H9 (cell line): ENCODE results near the gene STYK1. TPM values are rescaled to one million over a fixed set of nuclear protein-coding genes. Genes with fewer than 3 reads are reported as not detected.

Experiments used
- DNase-seq: peaks from one replicate; pipeline ENCODE4 v3.0.0-alpha.2; 2017
- H2AFZ ChIP-seq: one replicate; pipeline ENCODE4 v1.6.1; 2013; ENCODE audit warnings: mild to moderate bottlenecking, low read length, control low read depth, moderate library complexity
- H2AK5ac ChIP-seq: 2 replicates; pipeline ENCODE4 v1.6.1; 2013; ENCODE audit warnings: low read length, control low read depth, mixed read lengths; ENCODE audit not compliant: insufficient read length
- H2BK120ac ChIP-seq: one replicate; pipeline ENCODE4 v1.6.1; 2013; ENCODE audit warnings: low read depth, mild to moderate bottlenecking, low read length, control low read depth, inconsistent platforms; ENCODE audit not compliant: poor library complexity, severe bottlenecking
- H2BK12ac ChIP-seq: 2 replicates; pipeline ENCODE4 v1.6.1; 2013; ENCODE audit warnings: low read length, control low read depth, mixed read lengths, low read depth; ENCODE audit not compliant: insufficient read length
- H2BK15ac ChIP-seq: 2 replicates; pipeline ENCODE4 v1.6.1; 2013; ENCODE audit warnings: low read depth, low read length, control low read depth
- H2BK20ac ChIP-seq: one replicate; pipeline ENCODE4 v1.6.1; 2013; ENCODE audit warnings: low read depth, mild to moderate bottlenecking, low read length, control low read depth, inconsistent platforms; ENCODE audit not compliant: poor library complexity, severe bottlenecking
- H2BK5ac ChIP-seq: 2 replicates; pipeline ENCODE4 v1.6.1; 2013; ENCODE audit warnings: low read length, control low read depth, mixed read lengths; ENCODE audit not compliant: insufficient read length
- H3K14ac ChIP-seq: 2 replicates; pipeline ENCODE4 v1.6.1; 2013; ENCODE audit warnings: low read length, control low read depth; ENCODE audit not compliant: insufficient read depth
- H3K18ac ChIP-seq: 2 replicates; pipeline ENCODE4 v1.6.1; 2013; ENCODE audit warnings: low read depth, mild to moderate bottlenecking, mixed read lengths, low read length, control low read depth; ENCODE audit not compliant: insufficient read length
- H3K23ac ChIP-seq: 2 replicates; pipeline ENCODE4 v1.6.1; 2013; ENCODE audit warnings: low read length, control low read depth, mixed read lengths, low read depth; ENCODE audit not compliant: insufficient read length
- H3K23me2 ChIP-seq: 2 replicates; pipeline ENCODE4 v1.6.1; 2013; ENCODE audit warnings: low read depth, mild to moderate bottlenecking, mixed read lengths, low read length, control low read depth; ENCODE audit not compliant: insufficient read length, poor library complexity, severe bottlenecking
- H3K27ac ChIP-seq: 2 replicates; pipeline ENCODE4 v1.5.1; 2013; ENCODE audit warnings: low read length, control low read depth, mixed read lengths, low read depth; ENCODE audit not compliant: insufficient read length
- H3K27me3 ChIP-seq: 2 replicates; pipeline ENCODE4 v1.6.1; 2013; ENCODE audit warnings: low read length, control low read depth, inconsistent platforms; ENCODE audit not compliant: insufficient read depth
- H3K4ac ChIP-seq: 2 replicates; pipeline ENCODE4 v1.6.1; 2013; ENCODE audit warnings: low read depth, mild to moderate bottlenecking, control low read depth, inconsistent platforms, low read length, moderate library complexity
- H3K4me1 ChIP-seq: 2 replicates; pipeline ENCODE4 v1.6.1; 2013; ENCODE audit warnings: low read length, control low read depth, inconsistent platforms; ENCODE audit not compliant: insufficient read depth
- H3K4me2 ChIP-seq: 2 replicates; pipeline ENCODE4 v1.6.1; 2013; ENCODE audit warnings: low read length, control low read depth, mixed read lengths; ENCODE audit not compliant: insufficient read length, insufficient read depth
- H3K56ac ChIP-seq: 2 replicates; pipeline ENCODE4 v1.6.1; 2013; ENCODE audit warnings: low read depth, mild to moderate bottlenecking, mixed read lengths, low read length, control low read depth; ENCODE audit not compliant: insufficient read length
- H3K79me1 ChIP-seq: 2 replicates; pipeline ENCODE4 v1.6.1; 2013; ENCODE audit warnings: low read depth, mild to moderate bottlenecking, moderate library complexity, low read length, control low read depth, inconsistent platforms; ENCODE audit not compliant: insufficient read depth, poor library complexity, severe bottlenecking
- H3K79me2 ChIP-seq: 2 replicates; pipeline ENCODE4 v1.6.1; 2013; ENCODE audit warnings: low read length, control low read depth, inconsistent platforms; ENCODE audit not compliant: insufficient read depth
- H3K9ac ChIP-seq: 2 replicates; pipeline ENCODE4 v1.6.1; 2013; ENCODE audit warnings: low read length, control low read depth, mixed read lengths; ENCODE audit not compliant: insufficient read length; ENCODE audit errors: extremely low read depth
- H3K9me3 ChIP-seq: one replicate; pipeline ENCODE4 v1.6.1; 2013; ENCODE audit warnings: low read depth, low read length, inconsistent platforms; ENCODE audit not compliant: control insufficient read depth
- H3T11ph ChIP-seq: one replicate; pipeline ENCODE4 v1.6.1; 2013; ENCODE audit warnings: mild to moderate bottlenecking, low read length, control low read depth, inconsistent platforms
- H4K20me1 ChIP-seq: one replicate; pipeline ENCODE4 v1.6.1; 2013; ENCODE audit not compliant: control insufficient read depth, insufficient read length, insufficient read depth
- H4K5ac ChIP-seq: 2 replicates; pipeline ENCODE4 v1.6.1; 2013; ENCODE audit warnings: low read depth, mild to moderate bottlenecking, mixed read lengths, low read length, control low read depth; ENCODE audit not compliant: insufficient read length
- H4K8ac ChIP-seq: replicated peaks from 2 replicates; pipeline ENCODE4 v1.6.1; 2013; ENCODE audit warnings: low read length, control low read depth, mixed read lengths, low read depth; ENCODE audit not compliant: insufficient read length
- H4K91ac ChIP-seq: 2 replicates; pipeline ENCODE4 v1.6.1; 2013; ENCODE audit warnings: low read depth, mild to moderate bottlenecking, moderate library complexity, mixed read lengths, low read length, control low read depth; ENCODE audit not compliant: insufficient read length
- H3K27ac Mint-ChIP-seq, 3 experiments: 2 replicates in 2 of 3; 3 replicates in 1 of 3; pipeline ENCODE4 v1.8.0; 2020 to 2021; ENCODE audit warnings: mixed read lengths in 3 of 3, mild to moderate bottlenecking in 1 of 3, moderate library complexity in 1 of 3
- H3K27me3 Mint-ChIP-seq: 2 replicates; pipeline ENCODE4 v1.8.0; 2021; ENCODE audit warnings: low read depth, mild to moderate bottlenecking, moderate library complexity, mixed read lengths
- H3K36me3 Mint-ChIP-seq, 3 experiments: 2 replicates in 2 of 3; 3 replicates in 1 of 3; pipeline ENCODE4 v1.8.0; 2020 to 2021; ENCODE audit warnings: low read depth in 3 of 3, mixed read lengths in 3 of 3; ENCODE audit not compliant: insufficient read depth in 1 of 3
- H3K4me1 Mint-ChIP-seq, 2 experiments: 2 replicates each; pipeline ENCODE4 v1.8.0; 2020; ENCODE audit warnings: mixed read lengths in 2 of 2
- H3K4me3 Mint-ChIP-seq, 2 experiments: 2 replicates in 1 of 2; 3 replicates in 1 of 2; pipeline ENCODE4 v1.8.0; 2020 to 2021; ENCODE audit warnings: mild to moderate bottlenecking in 2 of 2, mixed read lengths in 2 of 2, moderate library complexity in 1 of 2
- H3K9me3 Mint-ChIP-seq, 2 experiments: 2 replicates in 1 of 2; 3 replicates in 1 of 2; pipeline ENCODE4 v1.8.0; 2020; ENCODE audit warnings: mild to moderate bottlenecking in 2 of 2, mixed read lengths in 2 of 2, moderate library complexity in 1 of 2
- CTCF ChIP-seq: fragments of 200-600 bp; sonication (generic); conservative IDR thresholded peaks from 3 replicates; pipeline ENCODE4 v1.8.0; 2021; ENCODE audit warnings: antibody characterized with exemption, mild to moderate bottlenecking
- WGBS: extraction: QIAGEN DNeasy Blood & Tissue Kit; methylation state at CpG from one replicate; pipeline ENCODE4 v1.1.7; 2013; ENCODE audit warnings: missing lambda C conversion rate, low lambda C conversion rate, mixed read lengths; ENCODE audit not compliant: insufficient read length; ENCODE audit errors: extremely low coverage; 5-methylcytosine and 5-hydroxymethylcytosine counted together
- total RNA-seq: library from RNA; stranded (reverse); gene quantifications from 2 replicates; pipeline ENCODE4 v1.2.1, GENCODE V29; 2021

The STYK1 gene
- total RNA-seq, 1 experiment from 2014 or later: 0.37 TPM

DNA sequence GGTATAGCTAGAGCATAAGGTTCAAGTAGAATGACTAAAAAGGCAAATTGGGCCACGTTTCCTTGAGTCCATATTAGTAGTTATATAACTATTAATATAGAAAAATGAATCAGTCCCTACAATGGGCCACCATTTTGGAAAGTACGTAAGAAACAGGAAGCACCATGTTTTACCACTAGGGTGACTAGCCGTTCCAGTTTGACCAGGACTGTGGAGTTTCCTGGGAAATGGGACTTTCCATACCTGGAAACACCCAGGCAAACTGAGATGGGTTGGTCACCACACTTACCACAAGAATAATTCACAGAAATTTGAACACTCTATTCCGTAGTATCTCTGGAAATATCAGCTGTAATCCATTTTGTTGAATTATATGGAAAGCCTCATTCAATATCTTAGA lies 58.3 kb downstream of the STYK1 start:
- Histone ChIP-seq H4K8ac (no peak overlapping the region), H3K9me3 (no peaks in the 10 kb centered on the region), H2BK120ac (no peak overlapping the region), H3K27me3 (no peaks in the 10 kb centered on the region), H3K9ac (no peak overlapping the region), H3K23ac (no peak overlapping the region), H4K5ac (no peak overlapping the region), H3K79me2 (peaks cover 11% of the 10 kb centered on the region; the same call in 1 of the 2 replicates), H2BK20ac (no peak overlapping the region), H3K56ac (no peak overlapping the region), H4K20me1 (no peaks in the 10 kb centered on the region), H2BK12ac (no peak overlapping the region), H4K91ac (no peak overlapping the region), H2BK15ac (no peak overlapping the region), H2AFZ (no peak overlapping the region), H2BK5ac (no peak overlapping the region), H3K18ac (no peak overlapping the region), H3K4me2 (no peak overlapping the region), H3K79me1 (no peaks in the 10 kb centered on the region), H3K4ac (no peak overlapping the region), H2AK5ac (no peak overlapping the region), H3K27ac (no peak overlapping the region), H3K4me1 (no peaks in the 10 kb centered on the region), H3K14ac (no peak overlapping the region), H3T11ph (no peak overlapping the region), H3K23me2 (peaks cover 4% of the 10 kb centered on the region)
- Mint-ChIP-seq H3K4me3 (no peak overlapping the region), H3K27me3 (peaks cover 2% of the 10 kb centered on the region; the same call in 1 of the 2 replicates), H3K4me1 (peaks cover 15 to 18% of the 10 kb centered on the region in 2 experiments), H3K9me3 (peaks cover 0 to 3% of the 10 kb centered on the region in 2 experiments; a peak in 2 of 5 replicates), H3K36me3 (peaks cover 3 to 21% (median 18%) of the 10 kb centered on the region in 3 experiments; a peak in 6 of 7 replicates), H3K27ac (no peak overlapping the region)
- peak; percentile 45; the same call in 2 of the 3 replicates for TF ChIP-seq CTCF
- no peak for DNase-seq
- no CpG with 5 or more reads among the region's 4 CpGs for WGBS
